ENCODE results near the gene MTMR11.

MTMR11 gene

GRCh38 chr1:149978547-149979023, 41.9 kb upstream of the MTMR11 start (continued):
- TF ChIP-seq, protein P1, sequence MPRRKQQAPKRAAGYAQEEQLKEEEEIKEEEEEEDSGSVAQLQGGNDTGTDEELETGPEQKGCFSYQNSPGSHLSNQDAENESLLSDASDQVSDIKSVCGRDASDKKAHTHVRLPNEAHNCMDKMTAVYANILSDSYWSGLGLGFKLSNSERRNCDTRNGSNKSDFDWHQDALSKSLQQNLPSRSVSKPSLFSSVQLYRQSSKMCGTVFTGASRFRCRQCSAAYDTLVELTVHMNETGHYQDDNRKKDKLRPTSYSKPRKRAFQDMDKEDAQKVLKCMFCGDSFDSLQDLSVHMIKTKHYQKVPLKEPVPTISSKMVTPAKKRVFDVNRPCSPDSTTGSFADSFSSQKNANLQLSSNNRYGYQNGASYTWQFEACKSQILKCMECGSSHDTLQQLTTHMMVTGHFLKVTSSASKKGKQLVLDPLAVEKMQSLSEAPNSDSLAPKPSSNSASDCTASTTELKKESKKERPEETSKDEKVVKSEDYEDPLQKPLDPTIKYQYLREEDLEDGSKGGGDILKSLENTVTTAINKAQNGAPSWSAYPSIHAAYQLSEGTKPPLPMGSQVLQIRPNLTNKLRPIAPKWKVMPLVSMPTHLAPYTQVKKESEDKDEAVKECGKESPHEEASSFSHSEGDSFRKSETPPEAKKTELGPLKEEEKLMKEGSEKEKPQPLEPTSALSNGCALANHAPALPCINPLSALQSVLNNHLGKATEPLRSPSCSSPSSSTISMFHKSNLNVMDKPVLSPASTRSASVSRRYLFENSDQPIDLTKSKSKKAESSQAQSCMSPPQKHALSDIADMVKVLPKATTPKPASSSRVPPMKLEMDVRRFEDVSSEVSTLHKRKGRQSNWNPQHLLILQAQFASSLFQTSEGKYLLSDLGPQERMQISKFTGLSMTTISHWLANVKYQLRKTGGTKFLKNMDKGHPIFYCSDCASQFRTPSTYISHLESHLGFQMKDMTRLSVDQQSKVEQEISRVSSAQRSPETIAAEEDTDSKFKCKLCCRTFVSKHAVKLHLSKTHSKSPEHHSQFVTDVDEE (CRISPR knock-in tag; IDR thresholded peaks at IDR 0.05), result no peak

DNA sequence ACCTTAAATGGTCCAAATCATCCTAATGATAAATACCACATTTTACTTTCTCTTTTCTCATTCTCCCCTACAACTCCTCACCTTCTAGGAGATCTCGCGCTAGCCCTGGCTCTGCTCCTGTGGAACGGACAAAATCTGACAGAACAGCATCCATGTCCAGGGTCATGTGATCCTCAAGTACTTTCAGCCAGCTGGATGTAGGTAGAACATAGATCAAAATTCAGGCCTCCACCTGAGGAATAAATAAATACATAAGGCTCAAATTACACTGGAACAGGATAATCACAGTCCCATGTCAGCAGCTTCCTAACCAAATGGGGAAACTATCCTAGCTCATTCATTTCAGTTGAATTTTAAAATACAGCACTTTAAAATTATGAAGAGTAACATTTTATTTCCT, 40.7 kb upstream of the MTMR11 start:
- no peak for ATAC-seq
- TF ChIP-seq, protein P2, sequence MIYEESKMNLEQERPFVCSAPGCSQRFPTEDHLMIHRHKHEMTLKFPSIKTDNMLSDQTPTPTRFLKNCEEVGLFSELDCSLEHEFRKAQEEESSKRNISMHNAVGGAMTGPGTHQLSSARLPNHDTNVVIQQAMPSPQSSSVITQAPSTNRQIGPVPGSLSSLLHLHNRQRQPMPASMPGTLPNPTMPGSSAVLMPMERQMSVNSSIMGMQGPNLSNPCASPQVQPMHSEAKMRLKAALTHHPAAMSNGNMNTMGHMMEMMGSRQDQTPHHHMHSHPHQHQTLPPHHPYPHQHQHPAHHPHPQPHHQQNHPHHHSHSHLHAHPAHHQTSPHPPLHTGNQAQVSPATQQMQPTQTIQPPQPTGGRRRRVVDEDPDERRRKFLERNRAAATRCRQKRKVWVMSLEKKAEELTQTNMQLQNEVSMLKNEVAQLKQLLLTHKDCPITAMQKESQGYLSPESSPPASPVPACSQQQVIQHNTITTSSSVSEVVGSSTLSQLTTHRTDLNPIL (CRISPR knock-in tag; IDR thresholded peaks at IDR 0.05; ENCODE audit: low read depth), result no peak
- TF ChIP-seq CSDC2 (CRISPR knock-in tag; IDR thresholded peaks at IDR 0.05) (no peak), ZNF565 (CRISPR knock-in tag; conservative IDR thresholded peaks at IDR 0.05; ENCODE audit: low read depth) (no peak), RARB (CRISPR knock-in tag; IDR thresholded peaks at IDR 0.05) (no peak), POU6F1 (CRISPR knock-in tag; IDR thresholded peaks at IDR 0.05; ENCODE audit: borderline replicate concordance, low read depth) (no peak), GLIS3 (CRISPR knock-in tag; IDR thresholded peaks at IDR 0.05) (no peak), ZC3H10 (CRISPR knock-in tag; IDR thresholded peaks at IDR 0.05) (no peak), ZNF8 (CRISPR knock-in tag; IDR thresholded peaks at IDR 0.05) (no peak), ISL1 (CRISPR knock-in tag; IDR thresholded peaks at IDR 0.05) (no peak), TOX (CRISPR knock-in tag; IDR thresholded peaks at IDR 0.05; ENCODE audit: borderline replicate concordance) (no peak), SNAI2 (CRISPR knock-in tag; IDR thresholded peaks at IDR 0.05) (no peak)
- TF ChIP-seq, protein P3, sequence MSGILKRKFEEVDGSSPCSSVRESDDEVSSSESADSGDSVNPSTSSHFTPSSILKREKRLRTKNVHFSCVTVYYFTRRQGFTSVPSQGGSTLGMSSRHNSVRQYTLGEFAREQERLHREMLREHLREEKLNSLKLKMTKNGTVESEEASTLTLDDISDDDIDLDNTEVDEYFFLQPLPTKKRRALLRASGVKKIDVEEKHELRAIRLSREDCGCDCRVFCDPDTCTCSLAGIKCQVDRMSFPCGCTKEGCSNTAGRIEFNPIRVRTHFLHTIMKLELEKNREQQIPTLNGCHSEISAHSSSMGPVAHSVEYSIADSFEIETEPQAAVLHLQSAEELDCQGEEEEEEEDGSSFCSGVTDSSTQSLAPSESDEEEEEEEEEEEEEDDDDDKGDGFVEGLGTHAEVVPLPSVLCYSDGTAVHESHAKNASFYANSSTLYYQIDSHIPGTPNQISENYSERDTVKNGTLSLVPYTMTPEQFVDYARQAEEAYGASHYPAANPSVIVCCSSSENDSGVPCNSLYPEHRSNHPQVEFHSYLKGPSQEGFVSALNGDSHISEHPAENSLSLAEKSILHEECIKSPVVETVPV (CRISPR knock-in tag; IDR thresholded peaks at IDR 0.05), result no peak

- TF ChIP-seq, protein P1 (CRISPR knock-in tag; IDR thresholded peaks at IDR 0.05), result no peak
- TF ChIP-seq ZNF70 (CRISPR knock-in tag; IDR thresholded peaks at IDR 0.05), result no peak
- ATAC-seq, result no peak
Observed at GRCh38 chr1:149972547-149972946, 35.9 kb upstream of the MTMR11 start.

GRCh38 chr1:149967646-149968045, 31.0 kb upstream of the MTMR11 start:
- ATAC-seq, result no peak
- TF ChIP-seq, protein P1 (CRISPR knock-in tag; IDR thresholded peaks at IDR 0.05), result no peak
- TF ChIP-seq ZFP3 (CRISPR knock-in tag; IDR thresholded peaks at IDR 0.05) (no peak), ZFP30 (CRISPR knock-in tag; IDR thresholded peaks at IDR 0.05) (no peak), ZC3H10 (CRISPR knock-in tag; IDR thresholded peaks at IDR 0.05) (no peak), RARB (CRISPR knock-in tag; IDR thresholded peaks at IDR 0.05) (no peak), OSR1 (CRISPR knock-in tag; IDR thresholded peaks at IDR 0.05) (no peak), POU6F1 (CRISPR knock-in tag; IDR thresholded peaks at IDR 0.05; ENCODE audit: borderline replicate concordance, low read depth) (no peak), CSDC2 (CRISPR knock-in tag; IDR thresholded peaks at IDR 0.05) (no peak), ISL1 (CRISPR knock-in tag; IDR thresholded peaks at IDR 0.05) (no peak), BACH2 (CRISPR knock-in tag; IDR thresholded peaks at IDR 0.05; ENCODE audit: borderline replicate concordance) (no peak), PPARA (CRISPR knock-in tag; IDR thresholded peaks at IDR 0.05; ENCODE audit: borderline replicate concordance) (no peak)
